CD4-positive, alpha-beta T cell treated with Interferon gamma for 1 hour (primary cell): Measurements from ENCODE around the gene NCEH1.
"Not testable (repeated sequence)": the region's sequence is repeated elsewhere in the genome, so short reads cannot be mapped to it uniquely, and the experiment has no call there.

Source experiments
- DNase-seq: peaks from one replicate; pipeline ENCODE4 v3.0.0-alpha.2; 2020

Gene NCEH1

DNA sequence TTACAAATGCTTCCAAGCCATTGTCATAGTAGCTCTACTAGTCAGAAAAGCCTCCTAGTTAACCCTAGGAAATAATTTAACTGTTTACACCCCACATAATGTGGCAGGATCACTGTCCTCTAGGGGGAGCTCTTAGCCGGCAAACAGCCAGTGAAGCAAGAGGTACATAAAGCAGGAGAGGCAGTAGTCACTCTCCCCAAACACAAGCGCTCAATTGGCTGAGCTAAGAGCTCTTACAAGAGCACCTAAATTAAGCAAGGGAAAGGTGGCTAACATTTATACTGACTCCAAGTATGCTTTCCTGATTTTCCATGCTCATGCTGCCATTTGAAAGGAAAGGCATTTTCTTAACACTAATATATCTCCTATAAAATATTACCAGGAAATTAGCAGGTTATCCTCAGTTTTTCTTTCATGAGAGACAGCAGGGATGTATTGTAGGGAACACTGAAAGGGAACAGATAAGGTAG lies 37.6 kb downstream of the NCEH1 start:
- DNase-seq = peak; percentile 45

DNA sequence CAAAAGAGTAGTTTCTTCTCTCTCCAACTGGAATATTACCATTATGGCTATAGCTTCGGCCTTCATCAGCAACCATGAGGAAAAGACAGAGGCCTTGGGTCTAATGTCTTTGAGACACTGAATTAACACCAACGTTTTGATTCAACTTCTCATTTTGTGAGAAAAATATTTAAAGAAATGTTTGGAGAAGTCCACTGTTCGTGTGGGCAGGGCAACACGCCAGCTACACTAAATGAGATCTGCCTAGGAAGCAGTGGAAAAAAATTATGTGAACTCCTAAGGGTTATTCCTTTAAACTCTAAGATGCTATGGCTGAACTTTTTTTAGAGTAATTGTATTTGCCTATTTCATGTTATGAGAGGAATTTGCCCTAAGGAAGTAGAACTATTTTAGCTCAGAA lies 41.8 kb downstream of the NCEH1 start:
- no peak for DNase-seq

DNA sequence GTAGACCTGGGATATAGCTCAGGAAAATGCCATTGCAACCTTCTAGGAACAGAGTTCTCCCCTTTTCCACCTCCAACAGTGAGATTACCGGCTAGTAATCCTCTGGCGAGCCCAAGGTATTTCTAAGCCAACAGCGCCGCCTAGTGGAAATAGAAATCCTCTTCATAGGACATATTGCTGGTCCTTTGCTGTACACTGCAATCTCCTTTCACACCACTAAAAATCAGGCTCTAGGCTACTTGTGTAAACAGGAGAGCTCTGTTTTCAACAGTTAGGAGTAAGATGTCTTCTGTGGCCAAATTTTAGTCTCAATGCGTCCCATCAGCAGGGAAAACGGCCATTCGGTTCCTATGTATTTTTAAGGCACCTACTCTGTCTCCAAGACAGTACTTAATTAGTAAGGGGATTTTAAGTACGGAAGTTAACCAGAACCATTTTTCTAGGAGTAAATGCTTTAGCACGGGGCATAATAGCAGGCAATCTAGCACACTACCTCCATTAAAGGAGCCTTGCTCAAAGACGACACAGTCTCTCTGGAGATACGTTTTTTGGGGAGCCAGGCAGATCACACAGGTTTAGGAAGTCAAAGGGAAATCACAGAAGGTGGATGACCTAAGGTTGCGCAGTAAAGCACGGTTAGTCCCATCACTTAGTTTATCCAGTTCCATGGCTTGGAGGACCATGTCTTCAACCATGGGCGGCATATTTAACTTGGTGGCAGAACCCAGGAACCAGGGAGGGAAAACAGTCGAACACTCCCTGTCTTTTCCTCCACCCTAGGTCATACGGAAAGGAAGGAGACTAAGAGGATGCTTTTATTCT lies 43.8 kb downstream of the NCEH1 start:
- peak; percentile 58 for DNase-seq

DNA sequence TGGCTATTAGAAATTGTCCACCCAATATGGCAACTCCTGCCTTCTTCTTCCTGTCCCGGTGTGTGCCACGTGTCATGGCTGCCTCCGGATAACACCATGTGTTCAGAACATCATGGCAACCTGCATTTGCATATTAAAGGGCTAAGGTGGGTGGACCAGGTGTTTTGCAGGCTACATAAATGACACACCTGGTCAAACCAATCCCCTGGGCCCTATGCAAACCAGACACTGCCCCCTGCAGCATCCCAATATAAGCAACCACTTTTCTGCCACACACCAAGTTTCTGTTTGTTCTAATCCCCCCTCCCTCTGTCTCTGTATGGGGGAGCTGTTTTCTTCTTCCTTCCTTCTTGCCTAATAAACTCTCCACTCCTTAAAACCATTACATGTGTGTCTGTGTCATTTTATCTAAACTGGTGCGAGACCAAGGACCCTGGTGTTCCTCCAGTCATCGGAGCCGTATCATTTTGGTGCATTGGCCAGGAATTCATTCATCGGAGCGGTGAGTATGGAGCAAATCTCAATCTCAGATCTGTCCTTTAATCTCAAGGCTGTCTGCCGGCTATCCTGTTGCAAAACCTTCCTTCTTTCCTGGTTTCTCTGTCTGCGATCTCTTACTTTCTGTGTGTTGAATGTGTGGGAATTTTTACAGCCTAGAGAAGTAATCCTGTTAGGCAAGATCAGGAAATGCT lies 44.5 kb downstream of the NCEH1 start:
- DNase-seq = no peak

DNA sequence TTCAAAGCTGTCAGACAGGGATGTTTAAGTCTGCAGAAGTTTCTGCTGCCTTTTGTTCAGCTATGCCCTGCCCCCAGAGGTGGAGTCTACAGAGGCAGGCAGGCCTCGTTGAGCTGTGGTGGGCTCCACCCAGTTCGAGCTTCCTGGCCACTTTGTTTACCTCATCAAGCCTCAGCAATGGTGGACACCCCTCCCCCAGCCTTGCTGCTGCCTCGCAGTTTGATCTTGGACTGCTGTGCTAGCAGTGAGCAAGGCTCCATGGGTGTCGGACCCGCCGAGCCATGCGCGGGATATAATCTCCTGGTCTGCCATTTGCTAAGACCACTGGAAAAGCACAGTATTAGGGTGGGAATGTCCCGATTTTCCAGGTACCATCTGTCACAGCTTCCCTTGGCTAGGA lies 45.4 kb downstream of the NCEH1 start:
- not testable (repeated sequence) for DNase-seq

DNA sequence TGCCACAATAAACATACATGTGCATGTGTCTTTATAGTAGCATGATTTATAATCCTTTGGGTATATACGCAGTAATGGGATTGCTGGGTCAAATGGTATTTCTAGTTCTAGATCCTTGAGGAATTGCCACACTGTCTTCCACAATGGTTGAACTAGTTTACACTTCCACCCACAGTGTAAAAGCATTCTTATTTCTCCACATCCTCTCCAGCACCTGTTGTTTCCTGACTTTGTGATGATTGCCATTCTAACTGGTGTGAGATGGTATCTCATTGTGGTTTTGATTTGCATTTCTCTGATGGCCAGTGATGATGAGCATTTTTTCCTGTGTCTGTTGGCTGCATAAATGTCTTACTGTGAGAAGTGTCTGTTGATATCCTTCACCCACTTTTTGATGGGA lies 50.4 kb downstream of the NCEH1 start:
- DNase-seq = not testable (repeated sequence)

DNA sequence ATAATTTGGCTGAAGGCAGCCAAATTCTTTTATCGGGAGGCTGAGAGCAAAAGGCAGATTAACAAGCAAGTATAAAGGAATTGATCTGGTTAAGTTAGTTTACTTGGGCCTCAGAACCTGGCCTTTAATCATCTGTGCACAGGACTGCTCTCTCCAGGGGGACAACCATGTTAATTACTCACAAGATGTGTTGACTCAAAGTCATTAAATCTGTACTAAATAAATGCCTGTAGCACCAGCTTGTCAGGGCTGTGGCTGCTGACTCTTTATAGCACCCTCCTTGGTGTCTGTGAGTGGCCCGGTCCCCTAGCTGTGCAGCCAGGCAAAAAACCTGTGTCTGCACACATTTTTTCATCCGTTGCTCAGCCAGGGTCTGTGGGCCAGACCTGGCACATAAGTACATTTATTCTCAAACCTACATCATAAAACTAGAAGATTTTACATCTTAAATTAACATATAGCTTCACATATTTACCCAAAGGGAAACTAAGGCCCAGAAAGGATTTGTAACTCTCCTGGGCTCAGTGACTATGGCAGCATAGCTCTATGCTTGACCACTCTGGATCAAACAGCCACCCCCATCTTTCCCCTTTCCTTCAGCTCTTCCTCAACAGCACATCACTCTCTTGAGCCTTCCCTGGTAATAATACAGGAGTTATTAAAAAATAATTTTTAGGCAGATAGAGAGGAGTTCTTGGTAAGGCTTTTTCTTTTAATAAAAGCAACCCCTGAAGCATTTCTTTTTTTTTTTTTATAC lies 51.4 kb downstream of the NCEH1 start:
- no peak for DNase-seq

DNA sequence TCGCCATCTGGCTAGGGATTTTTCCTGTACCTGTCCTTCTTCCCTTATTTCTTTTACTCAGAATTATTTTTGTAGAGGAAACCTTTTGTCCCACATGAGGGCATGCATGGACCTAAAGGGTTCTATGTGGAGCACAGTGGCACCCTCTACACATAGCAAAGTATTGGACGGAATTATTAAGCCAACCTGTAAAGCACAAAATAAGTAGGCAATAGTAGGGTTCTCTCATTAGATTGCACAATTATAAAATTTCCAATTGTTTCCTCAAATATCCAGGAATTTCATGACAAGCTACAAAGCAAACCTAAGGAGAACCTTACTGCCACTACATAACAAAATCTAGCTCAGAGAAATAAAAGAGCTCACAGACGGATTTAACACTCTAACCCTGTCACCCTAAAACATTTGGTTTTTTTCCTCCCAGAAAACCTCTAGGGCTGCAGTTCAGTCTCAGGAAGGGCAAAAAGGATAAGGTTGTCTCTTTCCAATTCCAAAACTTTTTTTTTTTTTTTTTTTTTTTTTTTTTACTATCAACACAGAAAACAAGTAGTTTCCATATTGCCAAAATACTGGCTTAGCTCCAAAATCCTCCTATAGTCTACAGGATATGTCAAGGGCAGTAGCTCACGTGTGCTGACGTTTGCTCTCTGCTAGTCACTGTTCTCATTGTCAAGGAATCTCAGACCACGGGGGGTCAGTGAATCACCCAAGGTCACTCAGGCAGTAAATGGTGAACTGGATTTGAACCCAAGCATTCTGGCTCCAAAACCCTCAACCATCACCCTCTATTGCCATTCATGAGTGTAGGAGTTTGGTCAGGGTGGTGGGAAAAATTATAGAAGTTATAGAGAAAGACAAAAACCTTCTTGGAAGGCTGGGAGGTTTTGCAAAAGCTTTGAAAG lies 52.3 kb downstream of the NCEH1 start:
- DNase-seq = no peak

DNA sequence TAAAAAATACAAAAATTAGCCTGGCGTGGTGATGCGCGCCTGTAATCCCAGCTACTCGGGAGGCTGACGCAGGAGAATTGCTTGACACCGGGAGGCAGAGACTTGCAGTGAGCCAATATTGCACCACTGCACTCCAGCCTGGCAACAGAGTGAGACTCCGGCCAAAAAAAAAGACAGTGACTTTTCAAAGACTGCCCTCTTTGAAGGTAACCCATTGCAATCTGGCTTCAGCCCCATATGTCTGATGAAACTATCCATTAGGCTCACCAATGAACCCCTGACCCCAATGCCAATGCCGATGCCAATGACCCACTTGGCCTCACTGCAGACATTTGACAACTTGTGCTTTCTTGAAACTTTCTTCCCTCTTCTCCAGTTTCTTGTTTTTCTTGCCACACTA lies 54.3 kb downstream of the NCEH1 start:
- DNase-seq = no peak

DNA sequence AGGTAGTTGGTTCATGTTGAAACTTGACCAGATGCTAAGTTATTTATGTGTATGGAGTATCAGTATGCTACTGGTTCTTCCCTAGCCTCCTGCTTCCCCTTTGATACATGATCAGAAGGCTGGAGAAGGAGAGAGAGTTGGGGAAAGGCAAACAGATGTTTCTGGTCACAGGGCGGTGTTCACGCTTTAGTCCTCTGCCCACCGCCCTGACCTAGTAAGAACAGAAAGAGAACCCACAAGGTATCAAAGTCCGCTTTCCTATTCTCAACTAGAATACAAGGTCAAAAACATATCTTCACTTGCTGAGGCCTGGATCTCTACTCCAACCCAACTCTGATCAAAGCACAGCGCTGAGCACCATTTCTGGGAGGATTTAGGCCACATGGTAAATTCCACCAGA lies 55.5 kb downstream of the NCEH1 start:
- DNase-seq = no peak

DNA sequence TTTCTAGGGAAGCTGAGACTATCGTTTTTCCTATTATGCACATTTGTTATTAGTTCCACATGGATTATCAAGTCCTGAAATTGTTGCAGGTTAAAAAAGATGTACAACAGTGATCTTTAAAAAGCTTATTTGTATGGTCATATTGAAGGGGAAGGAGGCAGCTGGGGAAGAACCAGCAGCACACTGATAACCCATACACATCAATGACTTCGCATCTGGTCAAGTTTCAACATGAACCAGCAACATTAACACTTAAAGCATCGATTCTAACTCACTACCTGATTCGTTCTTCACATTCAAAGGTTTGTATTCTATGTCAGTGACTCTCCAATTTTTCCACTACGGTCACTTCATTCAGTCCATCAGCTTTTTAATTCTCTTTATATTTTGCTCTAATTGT lies 56.4 kb downstream of the NCEH1 start:
- DNase-seq = no peak

DNA sequence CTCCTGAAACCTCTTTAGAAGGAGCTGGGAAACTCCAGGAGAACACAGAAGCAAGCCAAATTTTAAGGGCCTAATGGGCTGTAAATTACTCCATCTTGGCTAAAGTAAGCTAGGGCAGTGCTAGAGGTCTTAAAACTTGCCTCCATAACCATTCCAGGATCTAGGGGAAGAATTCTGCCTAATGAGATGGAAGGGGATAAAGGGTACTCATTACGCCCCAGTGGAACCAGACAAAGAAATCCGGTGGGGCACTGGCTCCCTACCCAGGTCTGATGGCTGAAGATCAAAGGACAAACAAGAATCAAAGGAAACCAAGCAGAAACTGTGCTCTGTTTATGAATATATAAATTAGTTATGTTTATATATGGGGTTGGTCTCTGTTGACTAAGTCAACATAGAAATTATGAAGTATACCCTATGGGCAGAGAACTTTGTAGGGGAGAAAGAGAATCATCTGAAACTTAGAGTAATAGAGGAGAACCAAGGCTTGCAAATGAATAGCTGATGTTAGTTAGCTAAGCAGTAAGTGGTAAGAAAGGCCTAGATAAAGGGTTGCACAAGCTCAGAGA lies 57.8 kb downstream of the NCEH1 start:
- DNase-seq = no peak

DNA sequence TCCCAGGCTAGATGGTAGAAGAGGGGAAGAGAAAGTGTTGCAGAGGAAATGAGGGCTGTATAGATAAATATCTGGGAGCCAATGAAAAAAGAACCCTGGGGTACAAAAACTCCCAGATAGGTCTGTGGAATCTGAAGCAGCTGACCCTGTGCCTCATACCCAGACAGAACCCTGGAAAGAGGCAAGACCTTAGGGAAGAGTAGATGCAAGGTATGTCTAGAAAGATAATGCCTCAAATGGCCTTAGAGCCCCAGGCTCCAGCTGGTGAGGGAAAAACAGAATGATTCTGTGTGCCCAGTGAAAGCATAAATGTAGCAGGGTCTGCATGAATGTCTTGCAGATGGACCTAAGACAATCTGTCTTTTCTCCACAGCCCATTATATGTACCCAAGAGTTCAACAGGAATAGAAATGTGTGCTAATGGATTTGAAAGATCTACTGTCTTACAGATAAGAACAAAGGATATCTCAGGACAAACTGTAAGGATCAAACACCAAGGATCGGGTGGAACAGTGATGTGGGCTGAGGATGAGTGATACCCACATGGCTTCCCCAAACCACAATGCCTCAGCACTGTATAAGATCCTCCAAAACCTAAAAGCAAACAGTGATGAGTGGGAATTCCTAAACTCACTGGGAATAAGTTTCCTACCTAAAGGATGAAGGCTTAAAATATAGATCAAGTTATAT lies 58.8 kb downstream of the NCEH1 start:
- DNase-seq = no peak

DNA sequence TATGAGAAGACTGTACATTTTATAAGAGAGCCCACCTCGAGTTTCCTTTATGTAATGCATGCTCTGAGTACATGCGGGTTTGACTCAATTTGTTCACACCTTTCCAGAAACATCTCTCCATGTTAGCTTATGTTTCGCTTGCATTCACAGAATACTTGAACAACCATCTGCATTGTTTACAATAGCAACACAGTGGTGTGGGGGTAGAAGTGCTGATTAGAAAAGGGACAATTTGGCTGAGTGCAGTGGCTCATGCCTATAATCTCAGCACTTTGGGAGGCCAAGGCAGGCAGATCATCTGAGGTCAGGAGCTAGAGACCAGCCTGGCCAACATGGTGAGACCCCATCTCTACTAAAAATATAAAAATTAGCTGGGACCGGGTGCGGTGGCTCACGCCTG lies 60.9 kb downstream of the NCEH1 start:
- no peak for DNase-seq

DNA sequence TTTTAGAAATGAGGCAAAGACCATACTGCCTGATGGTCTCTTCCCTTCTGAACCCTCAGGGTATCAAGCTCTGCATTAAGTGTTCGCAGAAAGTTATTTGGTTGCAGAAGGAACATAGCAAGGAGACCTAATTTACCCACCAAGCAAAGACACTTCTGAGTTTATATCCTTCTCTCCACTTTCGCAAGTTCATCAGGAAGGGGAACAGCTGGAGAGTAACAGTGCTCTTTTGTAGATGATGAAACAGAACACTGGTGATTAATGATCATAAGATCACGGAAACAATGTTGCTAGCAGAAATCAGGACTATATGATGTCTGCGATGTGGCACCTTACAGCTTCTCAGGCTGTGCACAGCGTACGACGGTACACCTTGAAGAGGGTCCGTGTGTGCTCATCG lies 62.1 kb downstream of the NCEH1 start:
- DNase-seq = no peak

DNA sequence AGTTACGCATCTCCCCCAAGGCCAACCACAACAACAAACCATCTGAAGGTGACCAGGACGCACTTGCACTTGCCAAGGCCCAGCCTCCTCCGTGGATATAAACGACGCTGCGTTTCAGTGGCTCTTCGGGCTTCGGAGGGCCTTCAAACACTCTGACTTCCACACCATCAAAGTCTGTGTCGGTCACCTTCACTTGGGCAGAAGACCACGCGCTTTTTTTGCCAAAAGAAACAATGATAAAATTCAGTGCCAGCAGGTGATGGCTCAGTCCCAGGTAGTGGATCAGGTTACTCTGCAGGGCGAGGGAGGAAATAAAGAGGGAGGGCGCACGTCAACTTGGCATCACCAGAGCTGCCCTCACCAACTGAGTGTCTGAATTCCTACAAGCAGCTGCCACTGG lies 63.0 kb downstream of the NCEH1 start:
- no peak for DNase-seq

DNA sequence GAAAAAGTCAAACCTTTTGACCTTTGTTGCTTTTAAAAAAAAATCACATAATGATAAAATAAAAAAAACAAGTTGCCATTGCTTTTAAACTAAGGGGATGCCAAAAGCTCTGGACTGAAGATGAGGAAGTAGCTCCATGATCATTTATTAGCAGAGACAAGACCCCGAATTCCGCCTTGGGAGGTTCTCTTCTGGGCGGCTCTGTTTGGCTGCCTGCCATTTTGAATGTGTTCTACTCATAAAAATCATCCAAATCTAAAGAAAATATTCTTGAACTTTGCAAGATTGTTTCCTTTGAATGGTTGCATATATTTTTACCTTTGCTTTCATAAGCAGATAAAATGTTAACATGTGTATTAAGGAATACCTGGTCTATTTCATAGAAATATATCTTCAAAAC lies 63.8 kb downstream of the NCEH1 start:
- no peak for DNase-seq

DNA sequence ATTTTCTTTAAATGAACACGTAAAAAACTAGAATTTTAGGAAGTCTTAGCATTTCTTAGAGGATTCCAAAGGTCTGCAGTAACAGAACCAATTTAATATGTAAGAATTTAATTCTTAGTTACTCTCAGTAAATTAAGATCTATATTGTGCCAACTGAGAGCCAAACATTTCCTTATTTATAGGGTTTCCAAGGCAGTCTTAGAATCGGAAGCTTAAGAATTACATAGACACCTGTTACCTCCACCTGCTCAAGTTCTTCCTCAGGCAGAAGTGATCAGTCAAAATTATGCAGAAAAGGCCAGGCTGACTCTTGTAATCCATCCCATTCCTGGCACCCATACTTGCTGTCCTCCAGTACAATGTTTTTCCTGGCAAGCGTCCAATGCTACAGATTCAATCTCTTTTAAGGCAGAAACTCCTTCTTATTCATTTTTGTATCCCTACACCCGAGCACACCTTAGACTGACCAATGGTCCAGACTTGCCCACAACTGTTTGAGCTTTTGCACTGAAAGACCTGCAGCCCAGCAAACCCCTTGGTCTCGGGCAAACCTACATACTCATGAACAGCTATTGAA lies 64.3 kb downstream of the NCEH1 start:
- DNase-seq = no peak

DNA sequence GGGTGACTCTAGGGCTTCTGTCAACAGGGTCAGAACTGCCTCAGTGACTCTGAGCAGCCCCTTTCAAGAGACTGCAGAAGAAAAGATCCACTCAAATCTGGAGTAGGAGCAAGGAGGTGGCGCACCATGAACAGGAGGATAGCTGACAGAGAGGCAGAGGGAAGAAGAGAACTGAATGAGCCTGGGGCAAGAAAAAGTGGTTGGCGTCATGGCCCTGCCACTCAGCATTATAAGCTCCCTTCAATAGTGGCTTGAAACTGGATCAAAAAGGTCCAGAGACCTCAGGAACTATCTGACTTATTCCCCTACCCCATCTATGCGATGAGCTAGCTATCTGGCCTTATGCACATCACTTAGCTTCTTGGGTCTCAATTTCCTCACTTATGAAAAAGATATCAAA lies 66.6 kb downstream of the NCEH1 start:
- no peak for DNase-seq

DNA sequence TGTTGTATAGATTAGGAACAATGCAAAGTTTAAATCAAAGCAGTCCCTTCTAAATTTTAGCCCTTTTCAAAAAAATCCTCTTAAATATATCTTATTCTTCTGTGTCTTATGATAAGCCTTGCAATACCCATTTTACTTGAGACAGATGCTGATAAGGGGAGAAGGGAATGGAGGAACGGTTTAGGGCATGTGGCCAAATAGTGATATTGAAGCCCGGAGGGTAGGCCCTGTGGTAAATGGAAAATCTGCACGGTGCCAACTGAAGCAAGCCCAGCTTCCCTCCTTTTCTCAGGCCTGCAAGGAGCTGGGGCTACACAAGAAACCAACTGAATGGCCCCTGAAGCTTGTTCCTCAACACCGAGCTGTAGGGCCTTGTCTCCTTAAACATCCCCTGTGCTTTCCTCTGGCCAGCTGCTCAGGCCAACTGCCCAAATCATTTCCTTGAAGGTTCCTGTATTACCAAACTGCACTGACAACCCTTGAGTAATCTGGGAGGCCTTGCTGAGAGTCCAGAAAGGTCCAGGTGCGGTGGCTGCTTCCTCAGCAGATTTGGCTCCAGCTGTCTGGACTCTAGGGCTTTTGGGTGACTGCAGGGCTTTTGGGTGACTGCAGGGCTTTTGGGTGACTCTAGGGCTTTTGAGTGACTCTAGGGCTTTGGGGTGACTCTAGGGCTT lies 67.2 kb downstream of the NCEH1 start:
- no peak for DNase-seq

DNA sequence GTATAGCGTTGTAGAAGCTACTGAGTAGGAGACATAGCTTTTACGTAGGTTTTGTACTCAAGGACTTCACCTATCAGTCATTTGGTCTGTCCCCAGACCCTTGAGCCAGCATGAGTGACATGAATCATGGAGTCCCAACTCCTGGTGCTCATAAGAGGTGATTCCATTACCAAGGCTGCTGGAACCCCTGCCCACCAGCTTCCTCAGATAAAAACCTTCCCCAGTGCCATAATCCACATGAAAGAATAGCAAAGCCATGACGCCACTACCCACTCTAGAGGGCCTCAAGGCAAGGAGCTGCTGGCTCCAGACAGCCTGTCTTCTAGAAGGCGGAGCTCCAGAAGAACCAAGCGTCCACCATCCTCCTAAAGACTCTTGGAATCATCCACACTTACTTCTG lies 69.6 kb downstream of the NCEH1 start:
- DNase-seq = no peak
